ENCODE results near the gene SLN. TPM values are rescaled to one million over a fixed set of nuclear protein-coding genes. Genes with fewer than 3 reads are reported as not detected.
"Not testable (repeated sequence)": the region's sequence is repeated elsewhere in the genome, so short reads cannot be mapped to it uniquely, and the experiment has no call there.

The SLN gene
- not detected for total RNA-seq

DNA sequence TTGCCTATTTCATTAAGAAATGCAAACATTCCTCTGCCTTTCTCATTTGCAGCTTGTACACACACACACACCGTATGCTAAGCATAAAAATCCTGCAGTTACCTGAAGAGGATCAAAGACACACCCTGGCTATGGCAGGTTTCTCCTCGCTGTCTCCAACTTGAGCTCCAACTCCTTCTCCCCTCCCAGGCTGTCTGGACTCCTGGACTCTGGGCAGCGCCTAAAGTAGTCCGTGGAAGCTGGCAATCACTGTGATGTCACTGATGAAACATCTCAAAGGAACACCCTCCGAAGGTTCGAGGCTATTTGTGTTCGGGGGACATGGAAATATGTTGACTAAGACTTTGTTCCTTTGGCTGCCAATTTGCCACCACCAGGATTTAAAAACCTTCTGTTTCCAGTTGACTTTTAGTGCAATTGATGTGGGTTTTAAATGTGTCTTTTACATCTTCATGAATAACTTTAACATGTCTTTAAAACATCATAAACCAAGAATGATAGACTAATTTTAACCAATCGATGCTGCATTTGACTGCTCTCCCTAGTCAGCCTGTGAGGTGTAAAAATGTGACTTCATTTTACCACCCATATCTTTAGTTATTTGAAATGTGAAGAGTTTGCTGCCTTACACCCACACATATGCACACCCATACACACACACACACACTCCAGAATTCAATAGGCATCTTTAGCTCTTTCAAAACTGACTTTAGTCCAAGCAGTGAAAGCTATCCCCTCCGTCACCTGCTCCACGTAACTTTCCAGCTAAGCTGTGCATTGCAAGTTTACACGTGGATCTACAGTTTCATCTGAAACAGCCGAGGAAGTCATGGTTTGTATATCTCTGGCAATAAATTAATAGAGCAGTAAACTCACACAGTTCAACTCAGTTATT, at the start of gene SLN:
Gene SLN (minus strand): TSS at position 196 of the 895 bp plus-strand sequence.
- CTCF ChIA-PET, result no interaction called here
- POLR2A ChIA-PET, result no interaction called here

DNA sequence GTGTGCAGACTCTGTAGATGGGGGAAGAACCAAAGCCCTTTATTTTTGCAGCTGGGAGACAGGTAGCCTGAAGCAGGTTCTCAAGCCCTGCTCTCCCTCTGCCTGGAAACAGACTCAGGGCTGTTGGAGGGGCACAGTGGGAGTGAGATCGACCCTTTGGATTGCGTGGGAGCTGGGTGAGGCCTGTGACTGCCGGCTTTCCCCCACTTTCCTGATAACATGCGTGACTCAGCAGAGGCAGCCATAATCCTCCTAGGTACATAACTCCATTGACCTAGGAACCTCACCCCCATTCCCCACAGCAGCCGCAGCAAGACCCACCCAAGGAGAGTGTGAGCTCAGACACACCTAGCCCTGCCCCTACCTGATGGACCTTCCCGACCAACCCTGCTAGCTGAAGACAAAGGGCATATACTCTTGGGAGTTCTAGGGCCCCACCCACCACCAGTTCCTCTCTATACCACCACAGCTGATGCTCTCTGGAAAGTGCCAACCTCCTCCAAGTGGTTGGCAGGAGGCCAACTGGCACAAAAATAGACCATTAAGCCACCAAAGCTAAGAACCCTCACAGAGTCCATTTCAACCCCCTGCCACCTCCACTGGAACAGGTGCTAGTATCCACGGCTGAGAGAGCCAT, 47.0 kb upstream of the SLN start:
- CTCF ChIA-PET, result interaction anchor here (1.9 kb wide), 1 partner anchor 12 kb away, joined by 6 read pairs; no protein-coding TSS in a partner anchor
- POLR2A ChIA-PET, result not testable (repeated sequence)

DNA sequence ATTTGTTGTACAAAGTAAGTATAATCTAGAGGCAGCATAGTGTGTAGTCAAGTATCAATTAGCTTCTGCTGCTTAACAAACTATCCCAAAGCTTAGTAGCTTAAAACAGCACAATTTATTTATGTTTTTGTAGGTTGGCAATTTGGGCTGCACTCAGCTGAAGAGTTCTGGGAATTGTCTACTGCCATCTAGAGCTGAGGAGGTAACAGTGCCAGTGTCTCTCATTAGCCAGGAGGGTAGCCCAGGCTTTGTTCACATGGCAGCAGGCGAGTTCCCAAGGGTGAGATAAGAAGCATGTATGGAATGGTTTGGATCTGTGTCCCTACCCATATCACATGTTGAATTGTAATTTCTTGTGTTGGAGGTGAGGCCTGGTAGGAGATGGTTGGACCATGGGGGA, 45.8 kb upstream of the SLN start:
- POLR2A ChIA-PET, result no interaction called here
- CTCF ChIA-PET, result interaction anchor here (1.9 kb wide), 1 partner anchor 13 kb away, joined by 6 read pairs; no protein-coding TSS in a partner anchor

DNA sequence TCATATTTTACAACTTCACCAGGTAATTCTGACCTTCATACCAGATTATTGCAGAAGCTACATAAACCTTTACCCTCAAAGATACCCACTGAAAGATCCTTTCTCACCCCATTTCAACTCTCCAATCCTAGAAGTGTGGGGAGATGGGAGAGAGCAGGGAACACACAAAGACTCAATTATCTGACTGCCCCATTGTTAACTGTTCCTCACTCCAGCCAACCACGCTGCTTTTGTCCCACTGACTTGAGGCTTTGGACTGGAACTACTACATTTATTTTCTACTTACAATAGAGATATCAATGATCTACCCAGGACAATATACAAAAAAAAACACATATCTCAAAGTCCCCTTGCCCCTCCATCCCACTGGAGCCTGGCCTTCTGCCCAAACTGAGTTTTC, 44.7 kb upstream of the SLN start:
- ChIA-PET CTCF (no interaction called here), POLR2A (no interaction called here)

DNA sequence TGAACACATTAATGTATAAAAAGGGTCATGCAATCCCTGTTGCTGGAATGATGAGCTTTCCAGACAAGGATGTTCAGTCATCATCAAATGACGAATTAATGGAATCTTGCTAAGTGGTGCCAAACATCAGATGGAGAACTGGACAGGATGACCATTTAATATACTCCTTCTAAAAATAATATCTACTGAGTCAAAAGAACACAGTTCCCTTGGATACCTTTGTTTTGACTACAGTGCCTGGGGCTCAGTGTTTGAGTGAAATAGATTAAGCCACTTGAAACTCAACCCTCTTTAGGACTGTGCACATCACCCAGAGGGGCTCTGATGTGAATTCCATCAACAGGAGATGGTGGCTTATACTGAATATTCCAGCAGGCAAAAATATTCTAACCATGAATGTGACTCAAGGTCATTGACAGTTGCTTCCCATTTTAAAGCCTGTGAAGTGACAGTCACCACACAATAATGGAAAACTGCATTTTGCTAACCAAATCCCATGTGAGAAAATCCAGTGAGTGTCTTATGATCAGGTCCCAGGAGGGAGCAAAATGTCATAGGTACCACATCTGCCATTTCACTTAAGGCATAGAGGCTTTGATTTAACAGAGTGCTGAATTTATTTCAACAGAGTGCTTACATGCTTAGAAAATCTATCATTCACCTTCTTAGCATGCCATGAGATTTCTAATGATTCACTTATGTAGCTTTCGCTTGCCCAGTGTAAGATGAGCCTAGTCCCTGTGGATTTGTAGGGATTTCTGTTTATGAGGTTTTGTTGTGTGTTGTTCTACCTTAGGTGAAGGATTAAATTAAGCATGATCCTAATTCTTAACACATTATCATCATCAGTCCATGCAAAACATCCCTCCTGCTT, 41.3 kb upstream of the SLN start:
- ChIA-PET CTCF (no interaction called here), POLR2A (no interaction called here)

DNA sequence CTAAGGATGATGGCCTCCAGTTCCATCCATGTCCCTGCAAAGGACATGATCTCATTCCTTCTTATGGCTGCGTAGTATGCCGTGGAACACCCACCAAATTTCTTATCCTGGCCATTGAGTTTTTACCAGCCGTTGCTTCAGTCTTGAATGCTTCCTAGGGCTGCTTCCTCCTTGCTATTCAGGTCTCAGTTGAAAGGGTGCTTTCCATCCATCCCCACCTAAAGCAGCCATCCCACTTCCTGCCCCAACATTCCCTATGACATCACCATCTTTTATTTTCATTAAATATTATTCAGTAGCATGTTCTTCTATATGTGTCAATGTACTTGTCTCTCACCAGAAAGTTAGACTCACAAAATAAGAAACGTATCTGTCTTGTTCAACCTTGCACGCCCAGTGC, 40.7 kb upstream of the SLN start:
- ChIA-PET POLR2A (no interaction called here), CTCF (no interaction called here)

DNA sequence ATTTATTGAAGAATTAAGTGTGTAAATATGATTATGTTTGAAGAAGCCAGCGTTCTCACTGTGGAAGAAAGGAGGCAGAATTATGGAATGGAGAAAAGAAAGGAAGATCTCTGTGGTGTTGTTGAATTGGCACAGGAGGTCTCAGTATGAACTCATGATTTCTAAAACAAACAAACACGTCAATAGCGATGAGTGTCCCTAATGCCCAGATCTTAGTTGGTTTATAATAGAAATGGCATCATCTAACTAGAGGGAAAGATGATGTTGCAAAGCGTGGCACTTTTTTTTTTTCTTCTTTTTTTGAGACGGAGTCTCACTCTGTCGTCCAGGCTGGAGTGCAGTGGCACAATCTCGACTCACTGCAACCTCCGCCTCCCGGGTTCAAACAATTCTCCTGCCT, 39.2 kb upstream of the SLN start:
- POLR2A ChIA-PET, result no interaction called here
- CTCF ChIA-PET, result no interaction called here

DNA sequence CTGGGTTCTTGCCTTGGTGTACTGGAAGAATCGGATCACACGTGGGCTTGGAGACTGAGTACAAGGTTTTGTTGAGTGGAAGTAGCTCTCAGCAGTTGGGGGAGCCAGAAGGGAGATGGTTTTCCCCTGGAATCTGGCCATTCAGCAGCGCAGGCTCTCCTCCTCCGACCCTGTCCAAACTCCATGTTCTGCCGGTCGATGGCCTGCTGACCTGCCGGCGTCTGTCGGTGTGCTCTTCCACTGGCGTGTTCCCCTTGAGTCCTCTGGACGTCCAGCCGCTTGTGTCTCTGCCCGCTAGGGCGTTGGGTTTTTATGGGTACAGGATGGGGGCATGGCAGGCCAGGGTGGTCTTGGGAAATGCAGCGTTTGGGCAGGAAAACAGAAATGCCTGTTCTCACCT, 38.5 kb upstream of the SLN start:
- CTCF ChIA-PET, result no interaction called here
- POLR2A ChIA-PET, result no interaction called here

DNA sequence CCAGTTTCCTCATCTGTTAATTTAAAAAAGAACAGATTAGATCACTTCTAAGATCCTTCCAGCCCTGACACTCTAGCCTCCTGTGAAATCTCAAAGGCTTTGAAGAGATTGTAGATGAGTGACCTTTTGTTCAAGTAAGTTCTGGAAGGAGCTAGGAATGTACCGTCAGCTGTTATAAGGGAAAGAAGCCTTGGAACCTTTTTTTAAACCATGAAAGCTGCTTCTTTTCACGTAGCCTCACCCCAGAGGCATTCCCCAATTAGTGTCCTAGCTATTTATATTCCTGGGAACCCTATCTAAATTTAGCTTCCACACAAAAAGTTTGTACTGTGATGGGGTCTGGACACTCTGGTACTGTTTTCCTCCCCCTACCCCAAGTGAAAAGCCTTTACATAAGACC, 35.8 kb upstream of the SLN start:
- ChIA-PET CTCF (no interaction called here), POLR2A (no interaction called here)

DNA sequence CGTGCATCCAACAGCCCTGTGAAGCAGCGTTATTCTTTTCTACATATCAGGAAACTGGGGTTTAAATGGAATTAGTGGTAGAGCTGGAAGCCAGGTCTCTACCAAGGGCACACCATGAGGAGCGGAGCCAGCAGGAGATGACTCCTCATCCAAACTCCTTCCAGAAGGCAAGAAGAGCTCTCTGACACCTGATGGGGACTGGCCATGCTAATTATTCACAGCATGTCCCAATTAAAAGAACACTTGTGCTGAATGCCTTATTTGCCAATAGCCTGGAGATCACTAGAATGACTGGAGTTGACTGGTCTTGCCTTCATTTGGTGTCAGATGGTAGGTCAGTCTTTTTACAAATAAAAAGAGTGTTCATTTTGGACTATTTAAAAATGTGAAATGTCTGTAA, 32.9 kb upstream of the SLN start:
- ChIA-PET POLR2A (no interaction called here), CTCF (interaction anchor here (0.5 kb wide), 1 partner anchor 71 kb away, joined by 4 read pairs; no protein-coding TSS in a partner anchor)

DNA sequence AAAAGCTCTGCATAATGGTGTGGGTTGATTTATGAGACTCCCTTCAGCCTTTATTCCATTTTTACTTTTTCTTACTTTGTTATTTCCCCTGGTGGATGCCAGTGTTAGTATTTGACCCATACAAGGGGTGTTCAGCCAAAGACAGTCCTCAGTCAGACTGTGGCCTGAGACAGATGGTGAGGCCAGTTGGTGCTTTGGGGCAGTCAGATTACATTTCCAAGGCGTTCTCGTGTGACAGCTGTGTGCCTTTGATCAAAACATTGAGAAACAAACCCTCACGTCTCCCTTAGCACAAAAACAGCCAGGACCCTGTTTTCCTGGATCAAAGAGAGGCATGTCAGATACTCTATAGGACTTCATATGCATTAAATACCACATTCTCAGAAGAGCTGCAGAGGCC, 31.3 kb upstream of the SLN start:
- ChIA-PET CTCF (no interaction called here), POLR2A (no interaction called here)

DNA sequence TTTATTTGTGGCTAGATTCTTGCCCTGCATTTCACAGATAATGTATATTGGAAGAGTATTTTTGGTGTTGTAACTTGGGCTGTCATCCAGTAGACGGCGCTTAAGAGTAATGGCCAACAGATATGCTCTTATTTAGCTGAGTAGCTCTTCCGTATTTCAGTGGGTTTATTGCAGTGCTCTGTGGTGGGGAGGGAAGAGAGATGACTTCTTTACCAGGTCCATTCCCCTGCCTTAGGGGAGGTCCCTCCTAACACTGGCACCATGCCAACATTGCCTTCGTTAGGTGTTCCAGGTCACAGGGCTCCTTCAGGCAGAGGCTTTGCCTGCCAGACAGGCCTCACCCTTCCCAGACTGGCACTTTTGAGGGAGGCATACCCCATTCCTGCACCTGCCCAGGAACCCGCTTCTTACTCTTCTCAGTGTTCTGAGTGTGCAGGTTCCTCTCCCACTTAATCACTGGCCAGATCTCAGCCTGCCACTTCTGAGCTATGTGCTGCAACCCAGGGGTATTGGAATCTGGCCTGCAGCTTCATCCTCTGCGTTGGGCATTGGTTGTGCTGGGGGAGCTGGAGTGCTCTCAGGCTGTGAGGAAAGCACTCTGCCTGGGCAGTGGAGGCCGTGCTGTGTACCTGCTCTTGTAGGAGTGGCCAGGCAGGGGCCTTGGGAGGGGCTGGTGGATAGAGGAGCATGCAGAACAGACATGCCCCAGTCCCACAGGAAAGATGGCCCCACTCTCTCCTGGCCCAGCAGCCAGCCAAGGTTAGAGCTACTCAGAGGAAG, 29.4 kb upstream of the SLN start:
- CTCF ChIA-PET, result interaction anchor here (1.0 to 2.7 kb wide), 4 partner anchors 27 to 160 kb away, joined by 3 to 11 read pairs (median 4); no protein-coding TSS in a partner anchor
- POLR2A ChIA-PET, result no interaction called here

DNA sequence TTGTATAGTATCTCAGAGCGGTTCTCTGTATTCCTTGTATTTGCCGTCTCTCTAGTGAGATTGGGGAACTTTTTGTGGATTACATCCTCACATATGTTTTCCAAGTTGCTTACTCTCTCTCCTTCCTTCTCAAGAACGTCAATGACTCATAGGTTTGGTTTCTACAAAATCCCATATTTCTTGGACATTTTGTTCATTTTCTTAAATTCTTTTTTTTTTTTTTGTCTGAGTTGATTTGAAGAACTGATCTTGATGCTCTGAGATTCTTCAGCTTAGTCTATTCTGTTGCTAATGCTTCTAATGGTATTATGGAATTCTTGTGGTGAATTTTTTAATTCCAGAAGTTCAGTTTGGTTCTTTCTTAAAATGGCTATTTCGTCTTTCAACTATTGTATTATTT, 28.4 kb upstream of the SLN start:
- CTCF ChIA-PET, result interaction anchor here (0.6 to 2.7 kb wide), 4 partner anchors 28 to 127 kb away, joined by 3 to 11 read pairs (median 4); no protein-coding TSS in a partner anchor
- POLR2A ChIA-PET, result no interaction called here

DNA sequence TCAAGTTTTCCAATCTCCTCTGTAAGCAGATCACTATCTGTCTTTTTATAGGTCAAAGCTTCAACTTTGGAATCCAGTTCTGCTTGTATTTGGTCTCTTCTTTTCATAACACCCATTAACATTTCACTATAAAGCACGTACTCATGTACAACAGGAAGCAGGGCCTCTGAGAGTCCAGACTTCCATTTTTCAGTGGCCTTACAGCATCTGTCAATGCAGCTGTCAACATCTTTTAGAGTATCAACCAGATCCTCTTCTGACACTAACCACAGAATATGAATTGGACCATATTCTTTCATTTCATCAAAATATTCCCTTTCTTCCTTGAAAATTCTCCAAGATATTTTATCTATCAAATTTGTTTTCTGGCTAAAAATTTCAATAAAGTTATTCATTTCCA, 24.7 kb upstream of the SLN start:
- POLR2A ChIA-PET, result no interaction called here
- CTCF ChIA-PET, result no interaction called here

DNA sequence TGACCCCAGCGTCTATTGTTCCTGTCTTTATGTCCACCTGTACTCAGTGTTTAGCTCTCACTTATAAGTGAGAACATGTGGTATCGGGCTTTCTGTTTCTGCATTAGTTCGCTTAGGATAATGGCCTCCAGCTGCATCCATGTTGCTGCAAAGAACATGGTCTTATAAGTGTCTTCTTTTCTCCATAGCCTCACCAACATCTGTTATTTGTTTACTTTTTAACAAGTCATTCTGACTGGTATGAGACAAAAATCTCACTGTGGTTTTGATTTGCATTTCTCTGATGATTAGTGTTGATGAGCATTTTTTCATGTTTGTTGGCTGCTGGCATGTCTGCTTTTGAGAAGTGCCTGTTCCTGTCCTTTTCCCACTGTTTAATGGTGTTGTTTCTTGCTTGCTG, 21.7 kb upstream of the SLN start:
- ChIA-PET POLR2A (no interaction called here), CTCF (no interaction called here)

DNA sequence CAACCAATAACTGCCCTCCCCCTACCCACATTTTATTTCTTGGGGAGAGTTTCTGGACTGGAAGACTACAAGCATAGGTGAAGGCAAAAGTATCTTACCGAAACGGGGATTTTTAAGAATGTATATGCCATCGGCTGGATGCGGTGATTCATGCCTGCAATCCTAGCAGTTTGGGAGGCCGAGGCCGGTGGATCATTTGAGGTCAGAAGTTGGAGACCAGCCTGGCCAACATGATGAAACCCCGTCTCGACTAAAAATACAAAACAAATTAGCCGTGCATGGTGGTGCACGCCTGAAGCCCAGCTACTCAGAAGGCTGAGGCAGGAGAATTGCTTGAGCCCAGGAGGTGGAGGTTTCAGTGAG, 20.8 kb upstream of the SLN start:
- CTCF ChIA-PET, result no interaction called here
- POLR2A ChIA-PET, result no interaction called here

DNA sequence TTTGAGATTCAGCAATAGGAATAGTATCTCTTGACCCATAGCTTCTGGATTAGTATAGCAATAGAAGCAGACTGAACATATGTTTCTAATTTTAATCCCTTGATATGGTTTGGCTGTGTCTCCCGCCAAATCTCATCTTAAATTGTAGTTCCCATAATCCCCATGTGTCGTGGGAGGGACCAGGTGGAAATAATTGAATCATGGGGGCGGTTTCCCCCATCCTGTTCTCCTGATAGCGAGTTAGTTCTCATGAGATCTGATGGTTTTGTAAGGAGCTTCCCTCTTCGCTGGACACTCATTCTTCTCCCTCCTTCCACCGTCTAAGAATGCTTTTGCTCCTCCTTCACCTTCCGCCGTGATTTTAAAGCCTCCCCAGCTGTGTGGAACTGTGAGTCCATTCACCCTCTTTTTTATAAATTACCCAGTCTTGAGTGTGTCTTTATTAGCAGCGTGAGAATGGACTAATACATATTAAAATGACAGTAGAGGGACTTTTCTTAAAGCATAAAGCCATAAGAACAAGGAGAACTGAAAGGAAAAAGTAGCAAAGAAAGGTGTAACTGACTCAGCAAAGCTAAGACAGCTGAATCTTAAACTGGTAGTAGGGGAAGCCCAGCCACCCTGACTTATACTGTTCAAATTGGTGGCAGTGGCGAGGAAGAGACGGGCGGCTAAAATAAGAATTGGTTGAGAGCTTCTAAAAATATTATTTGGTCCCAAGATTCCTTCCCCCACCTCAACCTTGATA, 20.3 kb upstream of the SLN start:
- ChIA-PET CTCF (no interaction called here), POLR2A (no interaction called here)

DNA sequence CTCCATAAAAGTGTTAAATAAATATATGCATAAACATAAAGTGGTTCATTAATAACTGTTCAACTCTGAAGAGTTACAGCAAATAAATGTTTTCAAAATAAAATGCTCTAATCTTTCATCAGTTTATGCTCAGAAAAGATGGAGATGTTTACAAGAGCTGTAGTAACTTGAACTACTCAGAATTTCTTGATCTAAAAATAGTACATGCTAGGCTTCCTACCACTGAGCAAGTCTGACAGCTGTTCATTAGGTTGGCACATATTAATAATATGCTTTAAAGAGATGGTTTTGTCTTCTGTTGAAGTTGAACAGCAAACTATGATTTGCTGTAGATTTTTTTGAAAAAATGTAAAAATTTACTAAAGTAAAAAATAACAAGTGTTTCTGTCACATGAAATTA, 10.8 kb upstream of the SLN start:
- ChIA-PET CTCF (interaction anchor here (0.6 kb wide), 1 partner anchor 65 kb away, joined by 3 read pairs; no protein-coding TSS in a partner anchor), POLR2A (no interaction called here)

DNA sequence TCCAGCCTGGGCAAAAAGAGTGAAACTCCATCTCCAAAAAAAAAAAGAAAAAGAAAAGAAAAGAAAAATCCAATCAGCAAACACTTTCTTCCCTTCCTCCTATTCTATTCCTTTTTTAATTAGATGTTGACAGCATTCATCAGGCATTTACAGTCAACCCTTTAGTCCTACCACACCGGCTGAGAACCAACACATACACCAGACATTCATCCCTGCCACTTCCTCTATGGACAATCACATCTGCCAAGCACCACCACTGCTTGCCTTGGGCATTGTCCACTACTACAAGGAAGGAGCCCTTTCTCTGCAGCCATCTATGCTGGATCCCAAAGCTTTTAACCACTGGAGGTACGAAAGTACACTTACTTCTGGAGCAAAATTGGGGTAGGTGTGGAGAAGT, 9.4 kb upstream of the SLN start:
- CTCF ChIA-PET, result no interaction called here

More for the DNA sequence above, 9.4 kb upstream of the SLN start:
- POLR2A ChIA-PET, result no interaction called here

Data from activated CD8-positive, alpha-beta memory T cell treated with anti-CD3 and anti-CD28 coated beads for 36 hours (primary cell).